ENCODE measurements around the gene ADAM12. TPM values are rescaled to one million over a fixed set of nuclear protein-coding genes. Genes with fewer than 3 reads are reported as not detected.

The ADAM12 gene
- total RNA-seq, 3 donors from 2014 or later: 0.34 to 0.87 (median 0.51) TPM

DNA sequence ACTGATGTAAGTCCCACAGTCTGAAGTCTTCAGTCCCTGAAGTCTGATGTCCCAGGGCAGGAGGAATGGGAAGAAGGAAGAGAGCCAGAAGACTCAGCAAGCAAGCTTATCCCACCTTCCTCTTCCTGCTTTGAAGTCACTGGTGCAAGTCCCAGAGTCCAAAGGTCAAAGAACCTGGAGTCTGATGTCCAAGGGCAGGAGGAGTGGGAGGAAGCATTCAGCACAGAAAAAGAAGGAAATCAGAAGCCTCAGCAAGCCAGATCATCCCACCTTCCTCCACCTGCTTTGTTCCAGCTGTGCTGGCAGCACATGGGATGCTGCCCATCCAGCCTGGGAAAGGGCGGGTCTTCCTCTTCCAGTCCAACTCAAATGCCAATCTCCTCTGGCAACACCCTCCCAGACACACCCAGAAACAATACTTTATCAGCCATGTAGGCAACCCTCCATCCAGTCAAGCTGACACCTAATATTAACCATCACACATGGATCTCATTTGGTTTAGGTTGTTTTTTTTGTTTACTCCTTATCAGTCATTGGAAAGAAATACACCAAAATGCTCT lies 50.9 kb downstream of the ADAM12 start:
- Mint-ChIP-seq H3K4me3 (no peak overlapping the region), H3K9me3 (peaks cover 11% of the 10 kb centered on the region), H3K27me3 (ENCODE audit: low read depth) (no peaks in the 10 kb centered on the region), H3K36me3 (ENCODE audit: insufficient read depth) (no peaks in the 10 kb centered on the region), H3K4me1 (ENCODE audit: low read depth) (no peaks in the 10 kb centered on the region)
- DNase-seq (no peak), ATAC-seq (no peak)

DNA sequence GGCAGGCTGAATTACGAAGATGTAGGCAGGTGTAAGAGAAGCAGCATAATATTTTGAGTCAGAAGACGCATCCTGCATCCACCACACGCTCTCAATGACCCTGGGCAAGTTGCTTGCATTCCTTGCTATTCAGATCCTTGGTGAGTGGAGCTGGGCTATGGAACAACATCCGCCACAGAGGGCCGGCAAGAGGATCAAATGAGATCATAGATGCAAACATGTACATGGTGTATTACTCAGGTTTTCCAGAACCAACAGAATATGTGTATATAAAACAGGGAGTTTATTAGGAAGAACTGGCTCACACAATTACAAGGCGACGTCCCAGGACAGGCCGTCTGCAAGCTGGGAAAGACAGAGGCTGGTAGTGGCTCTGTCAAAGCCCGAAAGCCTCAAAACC lies 51.5 kb downstream of the ADAM12 start:
- Mint-ChIP-seq H3K4me3 (no peak overlapping the region), H3K27me3 (ENCODE audit: low read depth) (no peaks in the 10 kb centered on the region), H3K4me1 (ENCODE audit: low read depth) (no peaks in the 10 kb centered on the region), H3K9me3 (peaks cover 11% of the 10 kb centered on the region), H3K36me3 (ENCODE audit: insufficient read depth) (no peaks in the 10 kb centered on the region)
- ATAC-seq (no peak), DNase-seq (no peak)

DNA sequence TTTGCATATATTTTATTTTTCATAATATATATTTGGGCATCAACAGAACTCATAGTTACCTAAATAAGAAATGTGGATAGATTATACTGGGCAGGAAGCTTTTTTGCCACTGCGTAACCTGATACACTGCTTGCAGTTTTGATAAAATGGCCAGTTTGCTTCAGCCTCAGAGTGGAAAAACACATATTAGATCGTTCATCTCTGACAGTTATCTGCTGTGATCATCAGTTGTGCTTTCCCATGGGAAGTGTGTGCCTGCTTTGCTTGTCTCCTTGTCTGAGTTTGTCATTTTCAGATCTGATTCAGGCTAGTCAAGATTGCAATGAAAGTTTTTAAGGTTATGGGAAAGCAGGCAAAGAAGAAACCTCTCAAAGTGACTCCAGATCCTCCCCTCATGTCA lies 54.0 kb downstream of the ADAM12 start:
- ATAC-seq (no peak), DNase-seq (no peak)
- Mint-ChIP-seq H3K4me1 (ENCODE audit: low read depth) (no peaks in the 10 kb centered on the region), H3K27me3 (ENCODE audit: low read depth) (no peaks in the 10 kb centered on the region), H3K36me3 (ENCODE audit: insufficient read depth) (no peaks in the 10 kb centered on the region), H3K9me3 (peaks cover 5% of the 10 kb centered on the region), H3K4me3 (no peak overlapping the region)

DNA sequence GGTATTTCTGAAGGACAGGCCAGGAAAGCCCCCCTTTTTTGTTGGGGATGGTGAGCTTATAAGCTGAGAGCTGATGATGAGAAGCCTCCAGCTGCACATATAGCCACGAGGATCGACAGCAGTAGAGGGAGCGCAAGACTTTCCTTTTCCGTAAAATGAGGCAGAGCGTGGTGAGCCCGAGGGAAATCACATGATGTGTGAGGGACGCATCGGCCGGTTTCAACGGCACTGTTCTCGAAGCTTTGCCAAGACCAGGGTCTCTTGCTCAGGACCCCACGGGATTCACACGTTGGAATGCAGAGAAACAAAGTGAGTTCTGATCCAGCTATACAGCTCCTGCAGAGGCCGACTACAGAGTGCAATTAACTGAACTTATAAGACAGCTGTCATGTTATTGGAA lies 55.7 kb downstream of the ADAM12 start:
- DNase-seq: no peak
- Mint-ChIP-seq H3K4me3 (no peak overlapping the region), H3K9me3 (no peaks in the 10 kb centered on the region), H3K27me3 (ENCODE audit: low read depth) (no peaks in the 10 kb centered on the region), H3K36me3 (ENCODE audit: insufficient read depth) (no peaks in the 10 kb centered on the region), H3K4me1 (ENCODE audit: low read depth) (no peaks in the 10 kb centered on the region)
- ATAC-seq: no peak

DNA sequence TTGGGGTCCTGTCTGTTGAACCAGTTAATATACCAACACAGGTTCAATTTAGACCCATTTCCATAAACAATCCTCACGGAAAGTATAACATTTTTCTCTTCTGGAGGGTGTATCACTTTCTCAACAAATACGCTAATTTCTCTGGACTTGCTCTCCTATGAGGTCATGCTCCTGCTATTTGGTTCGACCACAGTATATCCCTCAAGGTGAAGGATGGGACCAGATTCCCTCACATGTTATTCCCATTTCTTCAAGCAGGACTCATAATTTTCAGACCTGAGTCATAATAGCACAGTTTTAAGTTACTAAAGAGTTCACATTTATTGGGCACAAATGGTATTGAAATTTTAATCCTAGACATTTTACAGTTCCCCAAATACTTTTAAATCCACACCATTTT lies 57.2 kb downstream of the ADAM12 start:
- Mint-ChIP-seq H3K27me3 (ENCODE audit: low read depth) (no peaks in the 10 kb centered on the region), H3K4me1 (ENCODE audit: low read depth) (no peaks in the 10 kb centered on the region), H3K9me3 (no peaks in the 10 kb centered on the region), H3K36me3 (ENCODE audit: insufficient read depth) (no peaks in the 10 kb centered on the region), H3K4me3 (no peak overlapping the region)
- no peak for DNase-seq
- no peak for ATAC-seq

DNA sequence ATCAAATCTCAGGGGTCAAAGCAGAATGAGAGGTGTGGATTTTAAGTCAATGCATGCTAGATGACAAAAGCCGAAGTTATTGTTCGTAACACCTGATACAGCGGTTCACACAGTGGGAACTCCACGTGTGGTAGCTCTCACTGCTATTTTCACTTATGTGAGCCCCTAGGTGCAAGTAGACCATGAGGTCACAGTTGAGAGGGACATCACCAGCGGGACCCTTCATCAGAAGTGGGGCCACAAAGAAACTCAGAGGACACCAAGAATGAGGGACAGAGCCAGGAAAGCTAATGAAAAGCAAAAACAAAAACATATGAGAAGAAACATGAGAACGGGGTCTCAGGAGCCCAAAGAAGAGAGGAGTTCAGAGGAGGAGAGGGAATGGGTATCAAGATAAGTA lies 63.5 kb downstream of the ADAM12 start:
- Mint-ChIP-seq H3K9me3 (no peaks in the 10 kb centered on the region), H3K27me3 (ENCODE audit: low read depth) (no peaks in the 10 kb centered on the region), H3K36me3 (ENCODE audit: insufficient read depth) (no peaks in the 10 kb centered on the region), H3K4me3 (no peak overlapping the region), H3K4me1 (ENCODE audit: low read depth) (no peaks in the 10 kb centered on the region)
- ATAC-seq (no peak), DNase-seq (no peak)

DNA sequence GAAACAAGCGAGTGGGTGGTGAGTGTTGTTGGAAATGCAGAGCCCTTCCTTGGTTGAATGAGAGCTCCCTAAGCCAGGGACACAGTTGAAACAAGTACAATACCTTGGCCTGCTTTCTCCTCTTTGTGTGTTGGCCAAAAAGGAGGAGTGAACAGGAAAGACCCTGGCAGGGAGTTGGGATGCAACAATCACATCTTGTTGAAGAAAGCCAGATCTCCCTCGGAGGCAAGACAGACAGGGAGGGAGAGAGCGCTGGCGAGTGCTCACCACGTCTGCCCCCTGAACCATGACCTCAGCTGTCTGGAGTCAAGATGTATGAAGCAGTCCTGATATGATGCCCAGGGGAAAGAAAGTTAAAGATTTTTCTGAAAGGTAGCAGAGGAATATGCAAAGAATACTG lies 66.8 kb downstream of the ADAM12 start:
- H3K9me3 Mint-ChIP-seq: no peaks in the 10 kb centered on the region
- H3K4me3 Mint-ChIP-seq: no peak overlapping the region
- DNase-seq (no peak), ATAC-seq (no peak)
- H3K4me1 Mint-ChIP-seq (ENCODE audit: low read depth): no peaks in the 10 kb centered on the region
- no peaks in the 10 kb centered on the region for H3K27me3 Mint-ChIP-seq (ENCODE audit: low read depth)
- no peaks in the 10 kb centered on the region for H3K36me3 Mint-ChIP-seq (ENCODE audit: insufficient read depth)

DNA sequence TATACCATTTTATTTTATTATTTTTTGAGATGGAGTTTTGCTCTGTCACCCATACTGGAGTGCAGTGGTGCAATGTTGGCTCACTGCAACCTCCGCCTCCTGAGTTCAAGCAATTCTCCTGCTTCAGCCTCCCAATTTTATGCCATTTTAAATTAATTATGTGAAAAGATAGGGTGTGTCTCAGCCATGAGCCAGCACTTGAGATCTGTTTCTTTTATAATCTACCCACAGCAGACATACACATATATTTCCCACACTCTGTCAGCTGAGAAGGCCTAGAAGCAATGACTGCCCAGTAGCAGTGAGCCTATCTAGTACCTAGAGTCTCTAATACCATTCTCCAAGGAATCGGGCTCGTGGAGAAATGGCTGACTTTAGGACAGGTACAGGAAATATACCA lies 70.5 kb downstream of the ADAM12 start:
- Mint-ChIP-seq H3K27me3 (ENCODE audit: low read depth) (no peaks in the 10 kb centered on the region), H3K4me3 (no peak overlapping the region), H3K4me1 (ENCODE audit: low read depth) (no peaks in the 10 kb centered on the region), H3K9me3 (no peaks in the 10 kb centered on the region), H3K36me3 (ENCODE audit: insufficient read depth) (no peaks in the 10 kb centered on the region)
- ATAC-seq (no peak), DNase-seq (no peak)

DNA sequence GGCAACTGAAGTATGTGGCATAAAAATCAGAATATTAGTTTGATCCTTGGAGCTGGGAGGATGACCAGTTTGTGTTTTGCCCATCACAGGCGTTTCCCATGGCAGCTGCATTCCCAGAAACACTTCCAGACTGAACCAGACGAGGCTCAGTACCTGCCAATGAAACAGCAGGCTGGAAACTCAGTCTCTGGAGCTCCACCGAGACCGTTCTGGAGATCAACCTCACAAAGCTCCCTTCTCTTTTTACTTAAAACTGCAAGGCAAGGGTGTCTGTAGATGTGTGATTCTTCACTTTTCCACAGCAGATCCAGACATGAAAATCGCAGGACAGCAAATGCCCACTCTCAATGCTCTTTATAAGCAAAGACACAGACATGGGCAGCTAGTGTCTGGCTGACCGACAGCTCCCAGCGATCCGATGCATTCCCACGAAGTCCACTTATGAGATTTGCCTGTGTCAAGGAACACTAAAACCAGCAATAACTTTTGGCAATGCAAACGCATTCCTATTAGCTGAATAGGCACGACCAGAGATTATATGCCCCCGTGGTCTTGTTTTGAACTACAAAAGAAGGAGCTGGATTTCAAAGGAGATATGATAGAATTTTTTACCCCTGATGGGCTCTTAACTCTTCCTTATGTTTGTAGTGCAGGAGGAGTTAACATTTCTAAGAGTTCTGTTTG lies 72.6 kb downstream of the ADAM12 start:
- no peak for ATAC-seq

DNA sequence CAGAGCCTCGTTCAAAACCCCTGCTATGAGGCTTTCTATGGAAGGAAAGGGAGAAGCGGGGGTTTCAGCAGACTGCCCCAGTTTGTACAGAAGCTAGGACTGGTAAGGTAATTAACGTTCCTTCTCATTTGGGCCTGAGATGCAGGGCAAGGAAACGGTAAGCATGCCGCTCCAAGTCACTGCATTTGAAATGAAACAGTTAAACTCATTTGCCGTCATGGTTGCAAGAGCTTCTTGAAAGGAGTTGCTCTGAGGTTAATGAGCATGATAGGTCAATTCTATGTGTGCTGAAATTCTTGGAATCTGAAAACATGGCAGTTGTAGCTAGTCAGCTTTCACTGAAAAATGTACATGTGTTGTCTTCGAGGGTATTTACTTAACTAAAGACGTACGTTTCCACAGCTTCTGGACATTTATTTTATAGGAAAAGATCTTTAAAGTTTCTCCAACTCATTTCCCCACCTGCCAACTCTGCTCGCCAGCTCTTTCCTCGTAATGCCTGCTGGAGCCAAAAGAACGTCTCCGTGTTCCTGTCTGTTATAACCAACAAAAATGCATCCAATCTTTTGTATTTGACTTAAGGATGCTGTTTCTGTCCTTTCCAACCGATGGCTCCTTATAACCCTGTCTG lies 73.3 kb downstream of the ADAM12 start:
- ATAC-seq (no peak), DNase-seq (no peak)
- no peaks in the 10 kb centered on the region for H3K27me3 Mint-ChIP-seq (ENCODE audit: low read depth)
- H3K9me3 Mint-ChIP-seq: no peaks in the 10 kb centered on the region
- no peaks in the 10 kb centered on the region for H3K4me1 Mint-ChIP-seq (ENCODE audit: low read depth)
- no peaks in the 10 kb centered on the region for H3K36me3 Mint-ChIP-seq (ENCODE audit: insufficient read depth)
- no peak overlapping the region for H3K4me3 Mint-ChIP-seq

More for the DNA sequence above, 72.6 kb downstream of the ADAM12 start:
- Mint-ChIP-seq H3K9me3 (no peaks in the 10 kb centered on the region), H3K36me3 (ENCODE audit: insufficient read depth) (no peaks in the 10 kb centered on the region), H3K4me3 (no peak overlapping the region), H3K4me1 (ENCODE audit: low read depth) (no peaks in the 10 kb centered on the region), H3K27me3 (ENCODE audit: low read depth) (no peaks in the 10 kb centered on the region)
- DNase-seq: no peak

DNA sequence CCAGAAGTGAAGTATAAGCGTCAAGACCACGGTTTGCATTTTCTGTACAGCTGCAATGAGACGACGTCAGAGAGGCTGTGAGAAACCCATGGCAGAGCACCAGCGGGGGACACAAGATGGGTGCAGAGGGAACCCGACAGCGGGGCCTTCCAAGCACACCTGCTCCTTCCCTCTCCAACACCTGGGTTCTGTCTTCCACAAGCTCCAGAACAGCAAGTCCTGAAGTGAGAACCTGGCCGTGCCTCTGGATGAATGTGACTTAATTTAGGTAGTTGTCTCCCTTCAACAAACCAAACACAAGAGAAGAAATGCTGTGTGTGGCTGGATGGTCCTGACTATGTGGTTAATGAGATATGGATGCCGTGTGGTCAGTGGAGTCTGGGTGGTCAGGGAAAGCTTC lies 76.1 kb downstream of the ADAM12 start:
- Mint-ChIP-seq H3K4me3 (no peak overlapping the region), H3K27me3 (ENCODE audit: low read depth) (no peaks in the 10 kb centered on the region)
- no peak for ATAC-seq

DNA sequence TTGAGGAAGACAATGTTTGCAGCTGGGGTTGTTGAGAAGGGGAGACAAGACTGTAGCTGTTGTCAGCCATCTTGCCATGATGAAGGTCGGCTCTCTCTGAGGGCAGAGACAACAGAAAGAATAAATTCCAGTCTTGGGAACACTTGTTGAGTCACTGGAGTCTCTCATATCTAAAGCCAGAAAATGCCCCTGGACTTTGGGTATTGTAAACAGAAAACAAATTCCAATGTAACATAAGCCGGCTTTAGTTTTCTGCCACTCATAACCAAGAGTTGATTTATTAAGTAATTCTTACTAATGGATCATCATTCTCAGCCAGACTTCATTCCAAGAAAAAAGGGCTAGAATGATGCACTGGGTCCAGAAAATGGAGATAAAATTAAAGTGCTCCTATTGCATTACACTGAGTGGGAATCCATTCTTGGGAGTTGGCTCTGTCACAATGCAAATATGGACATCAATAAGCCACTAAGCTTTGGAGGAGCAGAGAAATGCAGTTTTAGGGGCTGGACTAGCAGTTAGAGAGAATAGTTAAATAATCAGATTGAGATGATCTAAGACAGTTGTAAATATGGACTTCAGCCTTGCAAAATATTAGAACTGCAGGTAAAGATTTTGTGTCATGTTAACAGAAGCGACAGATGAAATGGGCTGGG lies 78.9 kb downstream of the ADAM12 start:
- Mint-ChIP-seq H3K9me3 (peaks cover 8% of the 10 kb centered on the region), H3K27me3 (ENCODE audit: low read depth) (no peaks in the 10 kb centered on the region), H3K36me3 (ENCODE audit: insufficient read depth) (no peaks in the 10 kb centered on the region), H3K4me3 (no peak overlapping the region), H3K4me1 (ENCODE audit: low read depth) (no peaks in the 10 kb centered on the region)
- DNase-seq: no peak
- ATAC-seq: no peak

More for the DNA sequence above, 76.1 kb downstream of the ADAM12 start:
- Mint-ChIP-seq H3K36me3 (ENCODE audit: insufficient read depth) (no peaks in the 10 kb centered on the region), H3K9me3 (no peaks in the 10 kb centered on the region), H3K4me1 (ENCODE audit: low read depth) (no peaks in the 10 kb centered on the region)
- DNase-seq: no peak

DNA sequence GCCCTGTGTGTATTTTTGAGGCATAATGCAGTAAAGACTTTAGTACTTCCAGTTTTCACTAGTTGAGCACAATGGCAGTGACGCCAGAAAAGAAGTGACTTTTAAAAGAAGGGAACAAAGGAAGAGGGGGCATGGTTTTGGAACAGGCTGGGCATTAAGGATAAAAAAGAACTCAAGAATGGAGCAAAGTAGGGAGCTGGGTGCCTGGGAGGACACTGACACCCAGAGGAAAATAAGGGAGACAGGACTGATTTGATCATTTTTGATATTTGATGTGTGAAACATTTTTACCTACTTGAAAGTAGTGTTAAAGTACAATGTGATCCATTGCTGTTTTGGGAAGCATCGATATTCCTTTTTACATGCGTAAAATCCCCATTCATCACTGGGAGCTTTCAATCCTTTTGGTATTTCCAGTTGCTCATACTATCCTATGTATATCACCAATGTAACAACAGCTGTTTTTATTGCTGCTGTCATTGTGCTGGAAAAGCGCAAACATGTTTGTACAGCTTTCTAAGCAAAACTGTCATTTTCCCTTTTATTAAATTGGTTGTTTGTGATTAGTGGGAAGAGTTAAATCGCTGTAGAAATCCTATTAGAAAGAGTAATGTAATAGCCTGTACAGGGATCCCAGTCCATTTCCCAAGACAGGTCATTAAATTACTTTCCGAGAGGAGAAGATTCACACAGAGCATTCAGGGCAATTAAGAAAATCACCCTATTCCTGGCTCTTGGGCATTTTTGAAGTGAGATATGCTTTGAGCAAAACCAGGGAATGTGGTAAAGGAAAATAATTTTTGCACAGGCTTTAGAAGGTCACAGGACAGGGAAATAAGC lies 85.2 kb downstream of the ADAM12 start:
- Mint-ChIP-seq H3K36me3 (ENCODE audit: insufficient read depth) (no peaks in the 10 kb centered on the region), H3K27me3 (ENCODE audit: low read depth) (no peaks in the 10 kb centered on the region), H3K4me1 (ENCODE audit: low read depth) (no peaks in the 10 kb centered on the region), H3K9me3 (peaks cover 8% of the 10 kb centered on the region), H3K4me3 (no peak overlapping the region)
- DNase-seq (no peak), ATAC-seq (no peak)

DNA sequence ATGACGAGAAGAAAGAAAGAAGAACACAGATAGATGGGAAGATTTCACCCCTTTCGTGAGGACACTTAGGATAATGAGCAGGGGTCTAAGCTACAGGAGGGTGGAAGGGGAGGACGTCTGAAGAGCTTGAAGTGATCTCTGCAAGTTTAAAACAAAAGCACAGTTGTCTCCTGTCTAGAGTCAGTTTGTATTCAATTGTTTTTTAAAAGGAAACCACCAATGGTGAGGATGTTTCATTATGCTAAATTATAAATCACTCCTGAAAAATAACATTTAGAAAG lies 85.9 kb downstream of the ADAM12 start:
- H3K9me3 Mint-ChIP-seq: peaks cover 8% of the 10 kb centered on the region
- H3K27me3 Mint-ChIP-seq (ENCODE audit: low read depth): no peaks in the 10 kb centered on the region
- no peak overlapping the region for H3K4me3 Mint-ChIP-seq
- H3K4me1 Mint-ChIP-seq (ENCODE audit: low read depth): no peaks in the 10 kb centered on the region
- H3K36me3 Mint-ChIP-seq (ENCODE audit: insufficient read depth): no peaks in the 10 kb centered on the region
- ATAC-seq (no peak), DNase-seq (no peak)

Data from activated T-cell treated with anti-CD3 and anti-CD28 coated beads, Interleukin-2, amount 50 U/mL, for 4 hours (primary cell).